ENCODE data around the gene SPIB.
"Not testable (repeated sequence)": the region's sequence is repeated elsewhere in the genome, so short reads cannot be mapped to it uniquely, and the experiment has no call there.

SPIB gene
- 0 to 0.04 reads per million in 2 experiments for total RNA-seq

- no peak for DNase-seq (ENCODE audit: low read depth)
Observed at GRCh38 chr19:50418176-50419021, at the start of gene SPIB. Gene SPIB, plus strand, starts transcription at chr19:50418938. Its CDS starts 25 bp downstream, at chr19:50418963.

- no peak for DNase-seq (ENCODE audit: low read depth)
Observed at GRCh38 chr19:50371914-50372475, 46.7 kb upstream of the SPIB start.

GRCh38 chr19:50376166-50377050 is 42.3 kb upstream of the SPIB start, which contains the start of gene NR1H2:
Gene NR1H2, plus strand, starts transcription at chr19:50376457. Its CDS starts 1,149 bp downstream, at chr19:50377606.
- peak; percentile 92 for DNase-seq (ENCODE audit: low read depth)

DNA sequence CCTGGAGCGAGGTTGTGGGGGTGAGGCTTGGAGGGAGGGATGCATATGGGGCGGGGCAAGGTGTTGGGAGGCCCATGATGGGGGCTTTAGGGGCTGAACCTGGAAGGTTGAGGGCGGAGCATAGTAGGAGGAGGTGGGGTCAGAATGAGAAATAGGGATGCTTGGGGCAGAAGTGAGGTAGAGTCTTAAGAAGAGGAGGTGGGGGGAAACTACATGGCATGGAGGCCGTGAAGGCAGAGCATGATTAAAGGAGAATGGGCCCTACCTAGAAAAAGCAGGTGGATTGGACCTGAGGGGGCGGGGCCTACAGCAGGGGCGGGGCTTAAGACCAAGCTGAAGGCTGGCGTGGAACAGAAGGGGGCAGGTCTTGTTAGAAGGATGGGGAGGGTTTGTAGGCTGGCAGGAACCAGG is 41.7 kb upstream of the SPIB start:
- DNase-seq (ENCODE audit: low read depth): peak; percentile 57

GRCh38 chr19:50377517-50377916 is 41.2 kb upstream of the SPIB start:
- no peak for DNase-seq (ENCODE audit: low read depth)

DNA sequence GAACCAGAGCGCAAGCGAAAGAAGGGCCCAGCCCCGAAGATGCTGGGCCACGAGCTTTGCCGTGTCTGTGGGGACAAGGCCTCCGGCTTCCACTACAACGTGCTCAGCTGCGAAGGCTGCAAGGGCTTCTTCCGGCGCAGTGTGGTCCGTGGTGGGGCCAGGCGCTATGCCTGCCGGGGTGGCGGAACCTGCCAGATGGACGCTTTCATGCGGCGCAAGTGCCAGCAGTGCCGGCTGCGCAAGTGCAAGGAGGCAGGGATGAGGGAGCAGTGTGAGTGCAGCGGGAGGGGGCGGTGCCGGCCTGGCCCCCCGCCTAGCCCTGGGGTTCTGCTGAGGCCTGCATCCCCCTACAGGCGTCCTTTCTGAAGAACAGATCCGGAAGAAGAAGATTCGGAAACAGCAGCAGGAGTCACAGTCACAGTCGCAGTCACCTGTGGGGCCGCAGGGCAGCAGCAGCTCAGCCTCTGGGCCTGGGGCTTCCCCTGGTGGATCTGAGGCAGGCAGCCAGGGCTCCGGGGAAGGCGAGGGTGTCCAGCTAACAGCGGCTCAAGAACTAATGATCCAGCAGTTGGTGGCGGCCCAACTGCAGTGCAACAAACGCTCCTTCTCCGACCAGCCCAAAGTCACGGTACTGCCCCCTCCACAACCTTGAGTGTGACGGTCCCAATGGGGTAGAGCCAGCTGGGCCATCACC is 40.4 kb upstream of the SPIB start:
- no peak for DNase-seq (ENCODE audit: low read depth)

DNA sequence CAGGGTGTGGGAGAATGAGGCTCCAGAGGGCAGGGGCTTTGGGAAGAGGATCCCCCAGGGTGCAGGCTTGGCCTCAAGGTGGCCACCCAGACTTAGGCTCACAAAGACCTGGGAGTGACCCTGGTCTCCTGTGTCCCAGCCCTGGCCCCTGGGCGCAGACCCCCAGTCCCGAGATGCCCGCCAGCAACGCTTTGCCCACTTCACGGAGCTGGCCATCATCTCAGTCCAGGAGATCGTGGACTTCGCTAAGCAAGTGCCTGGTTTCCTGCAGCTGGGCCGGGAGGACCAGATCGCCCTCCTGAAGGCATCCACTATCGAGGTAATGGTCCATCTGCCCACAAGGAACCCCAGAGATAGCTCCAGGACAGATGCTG is 39.9 kb upstream of the SPIB start:
- DNase-seq (ENCODE audit: low read depth): no peak

DNA sequence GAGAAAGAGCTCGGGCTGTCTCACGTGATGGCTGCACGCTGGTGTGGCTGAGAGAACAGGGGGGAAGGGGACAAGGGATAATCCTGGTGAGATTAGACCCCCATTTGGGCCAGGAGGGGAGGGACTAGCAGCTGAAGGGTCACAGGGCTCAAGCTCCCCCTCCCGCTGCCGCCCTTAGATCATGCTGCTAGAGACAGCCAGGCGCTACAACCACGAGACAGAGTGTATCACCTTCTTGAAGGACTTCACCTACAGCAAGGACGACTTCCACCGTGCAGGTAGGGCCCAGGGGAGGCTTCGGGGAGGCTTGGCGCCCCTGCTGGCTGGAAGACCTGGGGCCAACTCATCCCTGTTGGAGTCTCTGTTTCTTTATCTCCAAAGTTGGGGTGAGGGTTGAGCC is 39.1 kb upstream of the SPIB start:
- DNase-seq (ENCODE audit: low read depth): no peak

DNA sequence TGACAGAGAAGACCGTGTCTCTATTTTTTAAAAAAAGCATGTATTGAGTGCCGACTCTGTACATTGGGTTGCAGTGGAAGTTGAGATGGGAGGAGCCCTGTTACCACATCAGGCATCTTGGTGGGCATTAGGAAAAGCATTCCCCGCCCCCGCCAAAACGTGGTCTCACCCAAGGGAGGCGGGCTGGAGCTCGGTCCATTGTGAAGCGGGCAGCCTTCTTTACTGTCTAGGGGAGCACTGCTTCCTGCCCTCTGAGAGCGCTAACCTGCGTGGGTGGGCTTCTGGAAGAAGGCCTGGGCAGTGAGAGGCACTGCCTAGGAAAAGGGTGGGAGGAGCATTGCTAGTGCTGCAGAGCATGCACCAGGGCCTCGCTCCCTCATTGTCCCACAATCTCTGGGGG is 38.6 kb upstream of the SPIB start:
- DNase-seq (ENCODE audit: low read depth): no peak

DNA sequence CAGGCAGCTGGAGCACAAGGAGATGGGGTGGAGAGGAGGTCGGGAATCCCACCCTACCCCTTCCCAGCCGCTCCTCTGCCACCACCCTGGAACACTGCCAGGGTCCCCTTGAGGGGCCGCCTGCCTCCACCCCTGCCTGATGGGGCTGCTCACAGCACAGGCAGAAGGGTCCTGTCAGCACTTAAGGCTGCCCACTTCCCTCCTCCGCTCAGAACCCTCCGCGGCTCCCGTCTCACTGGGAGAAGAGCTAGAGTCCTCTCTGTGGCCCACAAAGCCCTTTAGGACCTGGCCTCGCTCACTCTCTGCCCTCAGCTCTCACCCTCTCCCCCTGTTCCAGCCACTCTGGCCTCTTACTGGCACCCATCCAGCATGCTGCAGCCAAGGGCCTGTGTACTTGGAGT is 38.0 kb upstream of the SPIB start:
- no peak for DNase-seq (ENCODE audit: low read depth)

DNA sequence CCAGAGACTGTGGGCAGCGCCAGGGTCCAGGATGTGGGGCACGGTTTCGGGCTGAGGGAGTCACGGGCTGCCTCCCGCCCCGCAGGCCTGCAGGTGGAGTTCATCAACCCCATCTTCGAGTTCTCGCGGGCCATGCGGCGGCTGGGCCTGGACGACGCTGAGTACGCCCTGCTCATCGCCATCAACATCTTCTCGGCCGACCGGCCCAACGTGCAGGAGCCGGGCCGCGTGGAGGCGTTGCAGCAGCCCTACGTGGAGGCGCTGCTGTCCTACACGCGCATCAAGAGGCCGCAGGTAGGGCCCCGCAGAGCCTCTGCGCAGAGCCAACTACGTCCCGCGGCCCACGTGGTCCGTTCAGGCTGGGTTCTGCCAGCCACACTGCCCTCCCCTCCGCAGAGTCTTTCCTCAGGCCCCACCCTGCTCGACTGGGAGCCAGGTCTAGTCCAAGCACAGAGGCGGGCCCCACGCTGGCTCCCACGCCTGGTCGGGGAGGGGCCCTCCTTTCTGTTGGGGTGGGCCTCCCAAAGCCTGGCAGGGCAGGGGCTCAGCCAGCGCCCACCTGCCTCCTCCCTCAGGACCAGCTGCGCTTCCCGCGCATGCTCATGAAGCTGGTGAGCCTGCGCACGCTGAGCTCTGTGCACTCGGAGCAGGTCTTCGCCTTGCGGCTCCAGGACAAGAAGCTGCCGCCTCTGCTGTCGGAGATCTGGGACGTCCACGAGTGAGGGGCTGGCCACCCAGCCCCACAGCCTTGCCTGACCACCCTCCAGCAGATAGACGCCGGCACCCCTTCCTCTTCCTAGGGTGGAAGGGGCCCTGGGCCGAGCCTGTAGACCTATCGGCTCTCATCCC is 36.6 kb upstream of the SPIB start:
- DNase-seq (ENCODE audit: low read depth): no peak

DNA sequence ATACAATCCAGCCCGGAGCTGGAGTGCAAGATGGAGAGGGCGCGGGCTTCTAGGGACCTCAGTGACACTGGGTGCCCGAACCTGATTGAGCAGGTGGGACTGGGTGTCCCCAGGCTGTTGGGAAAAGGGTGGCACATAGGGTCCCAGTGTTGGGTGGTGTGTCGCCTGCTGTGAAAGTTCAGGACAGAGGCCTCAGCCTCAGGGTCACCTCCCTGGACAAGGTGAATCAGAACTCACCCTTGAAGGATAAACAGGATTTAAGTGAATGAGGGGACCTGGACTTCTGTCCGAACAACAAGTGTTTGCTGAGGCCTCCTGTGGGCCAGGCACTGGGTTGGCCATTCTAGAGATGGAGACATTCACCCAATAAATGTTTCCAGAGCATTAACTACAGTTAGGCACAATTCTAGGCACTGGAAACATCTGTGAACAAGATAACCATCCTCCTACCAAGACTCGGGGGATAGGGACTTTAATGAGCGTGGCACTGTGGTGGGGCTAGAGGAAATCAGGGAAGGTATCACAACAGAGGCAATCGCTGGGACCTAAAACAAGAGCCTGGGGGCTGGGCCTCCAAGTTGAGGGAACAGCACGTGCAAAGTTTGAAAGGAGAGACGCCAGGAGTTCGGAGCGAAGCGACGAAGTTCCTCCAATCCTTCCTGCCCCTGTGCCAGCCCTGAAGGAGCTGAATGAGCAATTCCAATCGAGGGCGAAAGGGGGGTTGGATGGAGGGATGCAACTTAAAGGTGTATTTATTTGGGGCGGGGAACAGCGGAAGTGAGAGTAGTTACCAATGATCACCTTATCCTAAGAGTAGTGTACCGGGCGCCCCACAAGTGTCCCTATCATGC is 35.5 kb upstream of the SPIB start:
- DNase-seq (ENCODE audit: low read depth): no peak

- DNase-seq (ENCODE audit: low read depth): peak; percentile 99
Observed at GRCh38 chr19:50383852-50384684, 34.7 kb upstream of the SPIB start, which contains the start of gene POLD1. Gene POLD1, plus strand, starts transcription at chr19:50384347. Its CDS starts 14,505 bp downstream, at chr19:50398852.

DNA sequence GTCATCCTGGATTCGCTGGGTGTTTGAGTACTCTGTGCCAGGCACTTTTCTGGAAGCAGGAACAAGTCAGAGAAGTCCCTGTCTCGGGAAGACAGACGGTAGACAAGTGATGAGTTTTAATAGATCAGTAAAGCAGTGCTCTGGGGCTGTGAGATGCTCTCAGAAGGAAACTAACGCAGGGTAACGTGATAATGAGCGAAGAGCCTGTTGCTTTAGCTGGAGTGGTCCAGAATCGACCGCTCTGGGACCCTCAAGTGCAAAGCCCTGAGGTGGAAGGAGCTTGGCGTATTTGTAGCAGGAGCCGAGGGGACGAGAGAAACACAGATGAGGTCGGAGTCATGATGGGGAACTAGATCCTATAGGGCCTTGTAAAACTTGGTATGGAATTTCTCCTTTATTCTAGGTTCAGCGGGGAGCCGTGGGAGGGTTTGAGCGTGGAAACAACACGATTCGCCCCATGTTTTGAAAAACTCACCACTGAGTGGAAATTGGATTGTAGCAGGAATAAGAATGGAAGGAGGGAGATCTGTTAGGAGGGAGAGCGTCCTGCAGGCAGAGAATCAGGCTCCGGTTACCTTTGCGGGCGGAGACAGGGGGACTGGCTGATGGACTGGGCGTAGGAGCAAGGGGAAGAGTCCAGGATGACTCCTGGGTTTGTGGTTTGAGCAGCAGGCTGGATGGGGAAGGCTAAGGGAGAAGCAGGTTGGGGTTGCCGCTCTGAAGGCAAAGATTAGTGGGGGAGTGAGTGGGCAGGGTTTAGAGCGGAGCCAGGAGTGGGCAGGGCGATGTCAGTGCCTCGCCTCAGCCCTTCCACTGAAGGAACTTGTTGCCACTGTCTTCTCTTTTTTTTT is 33.8 kb upstream of the SPIB start:
- no peak for DNase-seq (ENCODE audit: low read depth)

DNA sequence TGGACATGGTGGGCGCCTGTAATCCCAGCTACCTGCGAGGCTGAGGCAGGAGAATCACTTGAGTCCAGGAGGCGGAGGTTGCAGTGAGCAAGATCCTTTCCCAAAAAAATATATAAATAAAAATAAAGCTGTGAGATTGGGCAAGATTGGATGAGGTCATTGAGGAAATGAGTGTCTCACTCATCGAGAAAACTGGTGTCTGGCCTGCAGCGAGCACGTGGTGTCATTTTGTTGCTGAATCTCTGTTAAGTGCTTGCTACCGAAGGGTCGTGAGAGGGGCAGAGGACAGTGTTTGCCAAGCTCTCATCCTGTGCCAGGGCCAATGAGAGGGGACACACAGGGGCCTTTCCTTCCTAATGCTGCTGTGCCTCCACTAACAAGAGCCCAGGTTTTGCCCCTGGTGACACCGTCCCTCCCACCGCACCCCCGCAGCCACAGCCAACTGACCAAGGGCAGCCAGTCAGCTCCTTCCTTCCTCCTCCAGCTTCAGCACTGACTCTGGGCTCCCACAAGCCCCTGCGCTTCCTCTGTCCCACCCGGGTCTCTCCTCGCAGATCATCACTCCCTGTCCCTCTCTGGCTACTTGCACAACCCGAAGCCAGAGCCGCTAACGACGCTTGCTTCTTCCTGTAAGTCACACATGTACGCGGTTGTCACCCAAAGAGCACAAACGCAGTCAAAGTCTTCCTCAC is 31.4 kb upstream of the SPIB start:
- no peak for DNase-seq (ENCODE audit: low read depth)

DNA sequence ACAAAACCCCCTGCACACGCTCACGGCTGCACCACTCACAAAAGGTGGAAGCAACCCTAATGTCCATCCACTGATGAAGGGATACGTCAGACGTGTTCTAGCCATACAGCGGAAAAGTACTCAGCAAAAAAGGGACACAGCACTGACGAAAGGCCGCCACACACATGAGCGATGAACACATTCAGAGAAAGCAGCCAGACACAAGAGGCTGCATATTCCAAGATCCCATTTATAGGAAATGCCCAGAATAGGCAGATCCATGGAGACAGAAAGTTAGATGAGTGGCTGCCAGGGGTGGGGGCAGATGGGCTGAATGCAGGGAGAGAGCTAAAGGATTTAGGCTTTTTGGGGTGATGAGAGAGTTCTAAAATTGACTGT is 30.9 kb upstream of the SPIB start:
- DNase-seq (ENCODE audit: low read depth): no peak

GRCh38 chr19:50390295-50390694 is 28.4 kb upstream of the SPIB start:
- DNase-seq (ENCODE audit: low read depth): not testable (repeated sequence)
